HepG2 (cell line): Measurements from ENCODE around the gene CALM1. TPM values are rescaled to one million over a fixed set of nuclear protein-coding genes. Genes with fewer than 3 reads are reported as not detected.

Experiments
- ATAC-seq: fragments of 200-7000 bp; cut with Tn5 transposase; 3 replicates; pipeline ENCODE4 v1.9.1; 2020; ENCODE audit warnings: mild to moderate bottlenecking, moderate library complexity
- BruUV-seq: library from RNA; stranded (reverse); fragments of 400-500 nt; replicated peaks from 2 replicates; lab custom pipeline; 2021; lab: Mats Ljungman, UMichigan
- CTCF ChIA-PET: fragments of 300-600 bp; formaldehyde crosslinking; extraction: SDS; loops from one replicate; lab custom pipeline; 2021; ENCODE audit warnings: low total read pairs, inconsistent platforms, low intra/inter-chr PET ratio; lab: Yijun Ruan, JAX
- POLR2A ChIA-PET: fragments of 350-600 bp; sonication (Branson Sonifier 250); formaldehyde crosslinking; loops from one replicate; lab custom pipeline; 2020; ENCODE audit warnings: antibody characterized with exemption, inconsistent platforms; lab: Yijun Ruan, JAX
- DNase-seq: peaks from one replicate; pipeline ENCODE4 v3.0.0-alpha.2; 2015; ENCODE audit warnings: low spot score
- FAIRE-seq: peaks from 3 replicates; lab custom pipeline; 2011; peaks lifted over from hg19 to GRCh38; lab: Jason Lieb, UNC
- H2AFZ ChIP-seq: one replicate; pipeline ENCODE4 v1.6.1; 2011; ENCODE audit warnings: low read length, inconsistent platforms
- H3K27ac ChIP-seq: fragments of 300-600 bp; 3 replicates; pipeline ENCODE4 v1.8.0; 2011; ENCODE audit warnings: mixed run types, mild to moderate bottlenecking, mixed read lengths, low read length, inconsistent platforms; ENCODE audit not compliant: insufficient read depth; ENCODE audit errors: extremely low read length
- H3K27me3 ChIP-seq, 2 experiments: fragments of 200-600 bp in 1 of 2; 2 replicates in 1 of 2; 3 replicates in 1 of 2; pipeline versions ENCODE4 v1.6.0 to v1.8.0; 2011; ENCODE audit warnings: low read length in 2 of 2, mild to moderate bottlenecking in 2 of 2, moderate library complexity in 2 of 2, inconsistent platforms in 1 of 2; ENCODE audit not compliant: insufficient read depth in 2 of 2, control insufficient read depth in 1 of 2
- H3K36me3 ChIP-seq, 2 experiments: fragments of 200-600 bp in 1 of 2; replicated peaks in 1 of 2; 2 replicates in 1 of 2; 3 replicates in 1 of 2; pipeline versions ENCODE4 v1.5.1 to v1.8.0; 2011; ENCODE audit warnings: low read length in 2 of 2, inconsistent platforms in 1 of 2; ENCODE audit not compliant: insufficient read depth in 2 of 2, control insufficient read depth in 1 of 2
- H3K4me1 ChIP-seq: 2 replicates; pipeline ENCODE4 v1.5.1; 2012; ENCODE audit warnings: low read length, inconsistent platforms; ENCODE audit not compliant: insufficient read depth
- H3K4me2 ChIP-seq: 2 replicates; pipeline ENCODE4 v1.6.0; 2011; ENCODE audit warnings: low read depth, low read length, inconsistent platforms
- H3K4me3 ChIP-seq, 3 experiments: fragments of 200-600 bp in 1 of 3; sonication (generic), shearing (Covaris generic) in 1 of 3; replicated peaks in 1 of 3; 2 replicates each; pipeline ENCODE4 v1.5.1; 2011 to 2016; ENCODE audit warnings: low read length in 3 of 3, inconsistent platforms in 2 of 3, low read depth in 2 of 3, mild to moderate bottlenecking in 2 of 3, control low read depth in 1 of 3, mixed read lengths in 1 of 3; ENCODE audit not compliant: insufficient read depth in 1 of 3
- H3K79me2 ChIP-seq: one replicate; pipeline ENCODE4 v1.6.1; 2011; ENCODE audit warnings: low read length, inconsistent platforms; ENCODE audit not compliant: insufficient read depth
- H3K9ac ChIP-seq: 2 replicates; pipeline ENCODE4 v1.6.0; 2011; ENCODE audit warnings: mild to moderate bottlenecking, low read depth, low read length, inconsistent platforms; ENCODE audit not compliant: insufficient read depth
- H3K9me3 ChIP-seq: 2 replicates; pipeline ENCODE4 v1.5.1; 2012; ENCODE audit warnings: mild to moderate bottlenecking, low read length
- H4K20me1 ChIP-seq: 2 replicates; pipeline ENCODE4 v1.6.0; 2011; ENCODE audit warnings: inconsistent platforms, mild to moderate bottlenecking, low read length, moderate library complexity; ENCODE audit not compliant: insufficient read depth
- RORA ChIP-seq: sonication (generic); formaldehyde crosslinking; IDR thresholded peaks from 2 replicates; pipeline ENCODE4 v1.5.0; 2020; ENCODE audit warnings: mild to moderate bottlenecking, missing genetic modification reagents, moderate library complexity
- SRSF1 ChIP-seq: fragments of 200-400 bp; formaldehyde crosslinking; optimal IDR thresholded peaks from 2 replicates; pipeline ENCODE3; 2017; ENCODE audit warnings: mild to moderate bottlenecking, low read depth, low read length, moderate library complexity
- ZNF720 ChIP-seq: sonication (generic); formaldehyde crosslinking; IDR thresholded peaks from 2 replicates; pipeline ENCODE4 v1.4.0; 2020; ENCODE audit warnings: missing genetic modification reagents
- ZNF782 ChIP-seq: sonication (generic); formaldehyde crosslinking; IDR thresholded peaks from 2 replicates; pipeline ENCODE4 v1.4.0; 2020; ENCODE audit warnings: missing genetic modification reagents, mild to moderate bottlenecking, borderline replicate concordance
- WGBS: methylation state at CpG from one replicate; pipeline ENCODE4 v1.1.6; 2017; ENCODE audit warnings: low lambda C conversion rate; 5-methylcytosine and 5-hydroxymethylcytosine counted together
- in situ Hi-C: cut with HindIII; loops from 2 replicates; pipeline ENCODE4 v1.10.0; 2017; ENCODE audit warnings: low pct_unique_long_range_greater_than_20kb; ENCODE audit not compliant: extremely low pct_ligation_motif_present
- intact Hi-C: fragments of 100-400 bp; cut with micrococcal nuclease; formaldehyde crosslinking; loops from one replicate; pipeline ENCODE4 v1.10.0; 2022; ENCODE audit not compliant: unreplicated experiment
- polyA plus RNA-seq, 8 experiments: library from polyadenylated mRNA; depleted of rRNA in 3 of 8; stranded (reverse) in 7 of 8; unstranded in 1 of 8; fragments of >200 nt; fragmentation: Illumina TruSeq in 4 of 8; extraction: Trizol in 4 of 8; gene quantifications; 2 replicates each; pipeline versions ENCODE4 v1.2.1 to v1.2.3, GENCODE V29; 2011 to 2016; ENCODE audit warnings: low read depth in 4 of 8, missing spikeins in 1 of 8, mixed read lengths in 1 of 8; ENCODE audit not compliant: insufficient read depth in 1 of 8
- total RNA-seq, 5 experiments: library from RNA; depleted of rRNA; stranded (reverse); fragments of >200 nt; fragmentation: Illumina TruSeq; extraction: Trizol; gene quantifications; 2 replicates each; pipeline ENCODE4 v1.2.3, GENCODE V29; 2016; ENCODE audit warnings: low read depth in 1 of 5
- TF ChIP-seq, protein P1 (sequence below): sonication (generic); formaldehyde crosslinking; IDR thresholded peaks from 2 replicates; pipeline ENCODE4 v1.4.0; 2020; ENCODE audit warnings: missing genetic modification reagents
- TF ChIP-seq, protein P2 (sequence below): sonication (generic); formaldehyde crosslinking; IDR thresholded peaks from 2 replicates; pipeline ENCODE4 v1.8.1; 2022; ENCODE audit warnings: mild to moderate bottlenecking, missing genetic modification reagents
- TF ChIP-seq, protein P3 (sequence below): sonication (generic); formaldehyde crosslinking; IDR thresholded peaks from 2 replicates; pipeline ENCODE4 v1.4.0; 2020; ENCODE audit warnings: missing genetic modification reagents
- TF ChIP-seq, protein P4 (sequence below): sonication (generic); formaldehyde crosslinking; IDR thresholded peaks from 2 replicates; pipeline ENCODE4 v1.4.0; 2020; ENCODE audit warnings: mild to moderate bottlenecking, low read depth, missing genetic modification reagents

CALM1 gene
- total and polyA plus RNA-seq, 2 of the 13 experiments (the other 11 are each of a cell fraction or from before 2014, with no cell fraction given): 110 to 238 TPM

DNA sequence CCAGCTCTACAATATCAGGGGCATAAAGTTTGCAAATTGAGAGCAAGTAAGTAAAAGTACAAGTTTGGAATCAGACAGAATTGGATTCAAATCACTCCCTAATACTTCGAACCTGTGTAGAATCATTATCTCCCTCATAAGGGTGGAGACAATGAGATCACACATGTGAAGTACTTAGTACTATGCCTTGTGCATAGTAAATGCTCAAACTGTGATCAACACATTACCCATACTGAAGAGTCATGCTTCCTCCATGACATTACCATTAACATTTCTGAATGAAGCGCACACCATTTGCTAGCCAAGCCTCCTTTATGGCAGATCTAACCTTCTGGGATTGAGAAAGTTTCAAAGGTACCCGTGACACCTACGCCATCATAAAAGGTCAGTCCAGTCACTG, 38.5 kb upstream of the CALM1 start (continued):
- TF ChIP-seq, protein P1, sequence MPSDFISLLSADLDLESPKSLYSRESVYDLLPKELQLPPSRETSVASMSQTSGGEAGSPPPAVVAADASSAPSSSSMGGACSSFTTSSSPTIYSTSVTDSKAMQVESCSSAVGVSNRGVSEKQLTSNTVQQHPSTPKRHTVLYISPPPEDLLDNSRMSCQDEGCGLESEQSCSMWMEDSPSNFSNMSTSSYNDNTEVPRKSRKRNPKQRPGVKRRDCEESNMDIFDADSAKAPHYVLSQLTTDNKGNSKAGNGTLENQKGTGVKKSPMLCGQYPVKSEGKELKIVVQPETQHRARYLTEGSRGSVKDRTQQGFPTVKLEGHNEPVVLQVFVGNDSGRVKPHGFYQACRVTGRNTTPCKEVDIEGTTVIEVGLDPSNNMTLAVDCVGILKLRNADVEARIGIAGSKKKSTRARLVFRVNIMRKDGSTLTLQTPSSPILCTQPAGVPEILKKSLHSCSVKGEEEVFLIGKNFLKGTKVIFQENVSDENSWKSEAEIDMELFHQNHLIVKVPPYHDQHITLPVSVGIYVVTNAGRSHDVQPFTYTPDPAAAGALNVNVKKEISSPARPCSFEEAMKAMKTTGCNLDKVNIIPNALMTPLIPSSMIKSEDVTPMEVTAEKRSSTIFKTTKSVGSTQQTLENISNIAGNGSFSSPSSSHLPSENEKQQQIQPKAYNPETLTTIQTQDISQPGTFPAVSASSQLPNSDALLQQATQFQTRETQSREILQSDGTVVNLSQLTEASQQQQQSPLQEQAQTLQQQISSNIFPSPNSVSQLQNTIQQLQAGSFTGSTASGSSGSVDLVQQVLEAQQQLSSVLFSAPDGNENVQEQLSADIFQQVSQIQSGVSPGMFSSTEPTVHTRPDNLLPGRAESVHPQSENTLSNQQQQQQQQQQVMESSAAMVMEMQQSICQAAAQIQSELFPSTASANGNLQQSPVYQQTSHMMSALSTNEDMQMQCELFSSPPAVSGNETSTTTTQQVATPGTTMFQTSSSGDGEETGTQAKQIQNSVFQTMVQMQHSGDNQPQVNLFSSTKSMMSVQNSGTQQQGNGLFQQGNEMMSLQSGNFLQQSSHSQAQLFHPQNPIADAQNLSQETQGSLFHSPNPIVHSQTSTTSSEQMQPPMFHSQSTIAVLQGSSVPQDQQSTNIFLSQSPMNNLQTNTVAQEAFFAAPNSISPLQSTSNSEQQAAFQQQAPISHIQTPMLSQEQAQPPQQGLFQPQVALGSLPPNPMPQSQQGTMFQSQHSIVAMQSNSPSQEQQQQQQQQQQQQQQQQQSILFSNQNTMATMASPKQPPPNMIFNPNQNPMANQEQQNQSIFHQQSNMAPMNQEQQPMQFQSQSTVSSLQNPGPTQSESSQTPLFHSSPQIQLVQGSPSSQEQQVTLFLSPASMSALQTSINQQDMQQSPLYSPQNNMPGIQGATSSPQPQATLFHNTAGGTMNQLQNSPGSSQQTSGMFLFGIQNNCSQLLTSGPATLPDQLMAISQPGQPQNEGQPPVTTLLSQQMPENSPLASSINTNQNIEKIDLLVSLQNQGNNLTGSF (CRISPR knock-in tag): no peak
- no peak for TF ChIP-seq ZNF782 (CRISPR knock-in tag)
- TF ChIP-seq, protein P2, sequence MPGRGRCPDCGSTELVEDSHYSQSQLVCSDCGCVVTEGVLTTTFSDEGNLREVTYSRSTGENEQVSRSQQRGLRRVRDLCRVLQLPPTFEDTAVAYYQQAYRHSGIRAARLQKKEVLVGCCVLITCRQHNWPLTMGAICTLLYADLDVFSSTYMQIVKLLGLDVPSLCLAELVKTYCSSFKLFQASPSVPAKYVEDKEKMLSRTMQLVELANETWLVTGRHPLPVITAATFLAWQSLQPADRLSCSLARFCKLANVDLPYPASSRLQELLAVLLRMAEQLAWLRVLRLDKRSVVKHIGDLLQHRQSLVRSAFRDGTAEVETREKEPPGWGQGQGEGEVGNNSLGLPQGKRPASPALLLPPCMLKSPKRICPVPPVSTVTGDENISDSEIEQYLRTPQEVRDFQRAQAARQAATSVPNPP (CRISPR knock-in tag): no peak

DNA sequence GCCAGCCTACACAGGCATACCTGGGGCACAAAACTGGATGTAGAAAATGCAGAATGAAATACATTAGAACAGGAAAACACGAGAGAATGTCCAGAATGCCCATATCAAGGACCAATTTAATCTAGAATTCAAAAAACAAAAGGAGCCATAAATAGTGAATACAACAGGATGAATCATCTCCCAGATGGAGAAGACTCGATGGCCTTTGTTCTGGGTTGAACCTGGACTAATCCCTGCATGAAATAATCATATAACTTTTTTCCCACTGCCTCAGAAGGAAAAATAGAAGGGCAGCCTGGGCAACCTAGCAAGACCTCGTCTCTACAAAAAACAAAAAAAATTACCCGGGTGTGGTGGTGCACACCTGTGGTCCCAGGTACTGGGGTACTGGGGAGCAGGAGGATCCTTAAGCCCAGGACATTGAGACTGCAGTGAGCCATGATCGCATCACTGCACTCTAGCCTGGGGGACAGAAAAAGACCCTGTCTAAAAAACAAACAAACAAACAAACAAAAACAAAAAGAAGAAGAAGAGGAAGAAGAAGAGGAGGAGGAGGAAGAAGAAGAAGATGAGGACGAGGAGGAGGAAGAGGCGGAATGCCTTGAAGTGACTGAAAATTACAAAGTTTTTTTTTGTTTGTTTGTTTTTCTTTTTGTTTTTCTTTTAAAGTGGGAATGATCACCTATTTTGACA, 34.8 kb upstream of the CALM1 start:
- in situ Hi-C loops: no loop called here
- DNase-seq (no peak), ATAC-seq (no peak), FAIRE-seq (no peak)
- Histone ChIP-seq H2AFZ (no peak overlapping the region), H3K36me3 (no peaks in the 10 kb centered on the region), H3K9ac (no peak overlapping the region), H3K4me3 (no peak overlapping the region), H3K79me2 (no peaks in the 10 kb centered on the region), H3K9me3 (no peaks in the 10 kb centered on the region), H3K4me2 (no peak overlapping the region), H4K20me1 (no peaks in the 10 kb centered on the region), H3K27me3 (no peaks in the 10 kb centered on the region), H3K27ac (no peak overlapping the region), H3K4me1 (peaks cover 39% of the 10 kb centered on the region)
- ChIA-PET POLR2A (no interaction called here), CTCF (no interaction called here)
- 48% methylated on average over 7 of the region's 7 CpGs for WGBS
- no TSS peak for BruUV-seq
- intact Hi-C loops: no loop called here
- TF ChIP-seq ZNF720 (CRISPR knock-in tag): no peak
- TF ChIP-seq, protein P3, sequence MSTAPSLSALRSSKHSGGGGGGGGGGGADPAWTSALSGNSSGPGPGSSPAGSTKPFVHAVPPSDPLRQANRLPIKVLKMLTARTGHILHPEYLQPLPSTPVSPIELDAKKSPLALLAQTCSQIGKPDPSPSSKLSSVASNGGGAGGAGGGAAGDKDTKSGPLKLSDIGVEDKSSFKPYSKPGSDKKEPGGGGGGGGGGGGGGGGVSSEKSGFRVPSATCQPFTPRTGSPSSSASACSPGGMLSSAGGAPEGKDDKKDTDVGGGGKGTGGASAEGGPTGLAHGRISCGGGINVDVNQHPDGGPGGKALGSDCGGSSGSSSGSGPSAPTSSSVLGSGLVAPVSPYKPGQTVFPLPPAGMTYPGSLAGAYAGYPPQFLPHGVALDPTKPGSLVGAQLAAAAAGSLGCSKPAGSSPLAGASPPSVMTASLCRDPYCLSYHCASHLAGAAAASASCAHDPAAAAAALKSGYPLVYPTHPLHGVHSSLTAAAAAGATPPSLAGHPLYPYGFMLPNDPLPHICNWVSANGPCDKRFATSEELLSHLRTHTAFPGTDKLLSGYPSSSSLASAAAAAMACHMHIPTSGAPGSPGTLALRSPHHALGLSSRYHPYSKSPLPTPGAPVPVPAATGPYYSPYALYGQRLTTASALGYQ (CRISPR knock-in tag): no peak
- no peak for TF ChIP-seq RORA
- TF ChIP-seq, protein P4, sequence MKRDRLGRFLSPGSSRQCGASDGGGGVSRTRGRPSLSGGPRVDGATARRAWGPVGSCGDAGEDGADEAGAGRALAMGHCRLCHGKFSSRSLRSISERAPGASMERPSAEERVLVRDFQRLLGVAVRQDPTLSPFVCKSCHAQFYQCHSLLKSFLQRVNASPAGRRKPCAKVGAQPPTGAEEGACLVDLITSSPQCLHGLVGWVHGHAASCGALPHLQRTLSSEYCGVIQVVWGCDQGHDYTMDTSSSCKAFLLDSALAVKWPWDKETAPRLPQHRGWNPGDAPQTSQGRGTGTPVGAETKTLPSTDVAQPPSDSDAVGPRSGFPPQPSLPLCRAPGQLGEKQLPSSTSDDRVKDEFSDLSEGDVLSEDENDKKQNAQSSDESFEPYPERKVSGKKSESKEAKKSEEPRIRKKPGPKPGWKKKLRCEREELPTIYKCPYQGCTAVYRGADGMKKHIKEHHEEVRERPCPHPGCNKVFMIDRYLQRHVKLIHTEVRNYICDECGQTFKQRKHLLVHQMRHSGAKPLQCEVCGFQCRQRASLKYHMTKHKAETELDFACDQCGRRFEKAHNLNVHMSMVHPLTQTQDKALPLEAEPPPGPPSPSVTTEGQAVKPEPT (CRISPR knock-in tag): no peak
- no peak for TF ChIP-seq SRSF1
